Gastrocnemius medialis (tissue), 4 donors: Measurements from ENCODE around the gene MRNIP. TPM values are rescaled to one million over a fixed set of nuclear protein-coding genes. Genes with fewer than 3 reads are reported as not detected.
"Not testable (repeated sequence)": the region's sequence is repeated elsewhere in the genome, so short reads cannot be mapped to it uniquely, and the experiment has no call there.

Experiments
- ATAC-seq, 2 donors: fragments of 150-250 bp; one replicate each; pipeline ENCODE4 v1.9.1; 2016
- DNase-seq, 2 donors: peaks; one replicate each; pipeline ENCODE4 v3.0.0-alpha.2; 2019
- H3K27ac ChIP-seq, 4 donors: fragments of 200-600 bp; sonication (generic); 1 replicate in 1 of 4; 2 replicates in 3 of 4; pipeline ENCODE4 v1.5.1; 2016 to 2018; ENCODE audit warnings: mild to moderate bottlenecking in 2 of 4, moderate library complexity in 1 of 4
- H3K27me3 ChIP-seq, 3 donors: fragments of 200-600 bp; sonication (generic) in 2 of 3; 1 replicate in 1 of 3; 2 replicates in 2 of 3; pipeline versions ENCODE4 v1.5.1 to v1.6.0; 2016 to 2019; ENCODE audit warnings: mild to moderate bottlenecking in 1 of 3, moderate library complexity in 1 of 3
- H3K36me3 ChIP-seq, 2 donors: fragments of 200-600 bp; sonication (generic) in 1 of 2; one replicate each; pipeline ENCODE4 v1.5.1; 2017 to 2018
- H3K4me1 ChIP-seq, 2 donors: fragments of 200-600 bp; sonication (generic) in 1 of 2; one replicate each; pipeline ENCODE4 v1.5.1; 2016 to 2017; ENCODE audit warnings: mild to moderate bottlenecking in 2 of 2
- H3K4me3 ChIP-seq, 4 donors: fragments of 200-600 bp; sonication (generic) in 3 of 4; 1 replicate in 1 of 4; 2 replicates in 3 of 4; pipeline ENCODE4 v1.5.1; 2016 to 2019; ENCODE audit warnings: mild to moderate bottlenecking in 2 of 4
- H3K9me3 ChIP-seq, 3 donors: fragments of 200-600 bp; sonication (generic) in 2 of 3; 1 replicate in 1 of 3; 2 replicates in 2 of 3; pipeline ENCODE4 v1.5.1; 2016 to 2019
- POLR2A ChIP-seq, 2 donors: fragments of 450-650 bp; IDR thresholded peaks; one replicate each; pipeline ENCODE4 v1.6.1; 2017; ENCODE audit warnings: antibody characterized with exemption in 2 of 2, mild to moderate bottlenecking in 2 of 2, moderate library complexity in 2 of 2
- in situ Hi-C, 4 donors: fragments of 200-750 bp; cut with MboI; loops; one replicate each; pipeline versions ENCODE4 v1.15.0 to v1.8.0; 2017; ENCODE audit warnings: low sequenced_read_pairs in 4 of 4
- intact Hi-C: fragments of 100-400 bp; cut with DNase I; formaldehyde crosslinking; loops from one replicate; pipeline ENCODE4 v1.15.1; 2023; ENCODE audit warnings: low total_unique reads
- total RNA-seq, 4 donors: library from RNA; depleted of rRNA; stranded (reverse); fragments of >200 nt; gene quantifications; one replicate each; pipeline versions ENCODE4 v1.1.0 to v1.2.3, GENCODE V29; 2016
- TF ChIP-seq, protein P1 (sequence below), 5 experiments: fragments of 450-650 bp in 3 of 5; fragments of 200-600 bp in 2 of 5; sonication (generic) in 2 of 5; IDR thresholded peaks in 4 of 5; conservative IDR thresholded peaks in 1 of 5; 1 replicate in 4 of 5; 2 replicates in 1 of 5; pipeline ENCODE4 v1.5.1; 2016 to 2019; ENCODE audit warnings: antibody characterized with exemption in 5 of 5, mild to moderate bottlenecking in 3 of 5, moderate library complexity in 3 of 5

Gene MRNIP
- total RNA-seq, 4 donors from 2014 or later, result 2.9 to 16.1 (median 8.3) TPM

DNA sequence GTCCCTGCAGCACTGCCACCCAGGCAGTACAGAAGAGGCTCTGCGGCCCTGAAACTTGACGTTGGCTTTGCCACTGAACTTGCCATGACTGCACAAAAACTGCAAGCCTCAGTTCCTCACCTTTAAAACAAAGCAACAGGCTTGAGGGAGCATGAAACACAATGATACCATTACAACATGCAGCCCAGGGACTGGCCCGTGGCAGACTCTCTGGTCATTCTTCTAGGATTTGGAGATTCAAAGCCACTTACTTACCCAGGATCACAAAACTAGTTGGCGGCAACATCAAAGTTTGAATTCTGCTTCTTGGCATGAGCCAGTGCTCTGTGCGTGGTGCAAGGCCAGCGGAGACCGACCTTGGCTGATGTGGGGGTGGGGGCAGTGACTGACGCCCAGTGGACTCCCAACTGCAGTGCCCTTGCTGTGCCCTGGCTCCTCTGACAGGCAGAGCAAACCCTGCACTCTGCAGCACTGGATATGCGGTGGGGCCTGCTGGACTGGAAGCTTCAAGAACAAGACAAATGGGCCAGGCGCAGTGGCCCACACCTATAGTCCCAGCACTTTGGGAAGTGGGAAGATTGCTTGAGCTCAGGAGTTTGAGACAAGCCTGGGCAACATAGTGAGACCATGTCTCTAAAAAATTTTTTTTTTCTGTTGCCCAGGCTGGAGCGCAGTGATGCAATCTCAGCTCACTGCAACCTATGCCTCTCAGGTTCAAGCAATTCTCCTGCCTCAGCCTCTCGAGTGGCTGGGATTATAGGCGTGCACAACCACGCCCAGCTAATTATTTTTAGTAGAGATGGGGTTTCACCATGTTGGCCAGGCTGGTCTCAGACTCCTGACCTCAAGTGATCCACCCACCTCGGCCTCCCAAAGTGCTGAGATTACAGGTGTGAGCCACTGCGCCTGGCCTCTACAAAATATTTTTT is 19.0 kb downstream of the MRNIP start:
- Histone ChIP-seq H3K4me1 (peaks cover 30 to 43% of the 10 kb centered on the region in 2 donors), H3K4me3 (no peak overlapping the region), H3K9me3 (no peaks in the 10 kb centered on the region), H3K36me3 (peaks cover 0 to 34% of the 10 kb centered on the region in 2 donors), H3K27ac (peak overlapping the region; percentile 87 to 92 (median 88)), H3K27me3 (no peaks in the 10 kb centered on the region)
- in situ Hi-C loops, result no loop called here
- peak; percentile 54 to 66 for ATAC-seq
- peak in 1 of 2 donors; percentile 88 for DNase-seq
- TF ChIP-seq, protein P1, sequence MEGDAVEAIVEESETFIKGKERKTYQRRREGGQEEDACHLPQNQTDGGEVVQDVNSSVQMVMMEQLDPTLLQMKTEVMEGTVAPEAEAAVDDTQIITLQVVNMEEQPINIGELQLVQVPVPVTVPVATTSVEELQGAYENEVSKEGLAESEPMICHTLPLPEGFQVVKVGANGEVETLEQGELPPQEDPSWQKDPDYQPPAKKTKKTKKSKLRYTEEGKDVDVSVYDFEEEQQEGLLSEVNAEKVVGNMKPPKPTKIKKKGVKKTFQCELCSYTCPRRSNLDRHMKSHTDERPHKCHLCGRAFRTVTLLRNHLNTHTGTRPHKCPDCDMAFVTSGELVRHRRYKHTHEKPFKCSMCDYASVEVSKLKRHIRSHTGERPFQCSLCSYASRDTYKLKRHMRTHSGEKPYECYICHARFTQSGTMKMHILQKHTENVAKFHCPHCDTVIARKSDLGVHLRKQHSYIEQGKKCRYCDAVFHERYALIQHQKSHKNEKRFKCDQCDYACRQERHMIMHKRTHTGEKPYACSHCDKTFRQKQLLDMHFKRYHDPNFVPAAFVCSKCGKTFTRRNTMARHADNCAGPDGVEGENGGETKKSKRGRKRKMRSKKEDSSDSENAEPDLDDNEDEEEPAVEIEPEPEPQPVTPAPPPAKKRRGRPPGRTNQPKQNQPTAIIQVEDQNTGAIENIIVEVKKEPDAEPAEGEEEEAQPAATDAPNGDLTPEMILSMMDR (IDR thresholded peaks at IDR 0.05 in 4 of 5, conservative IDR thresholded peaks at IDR 0.05 in 1 of 5), result no peak
- TF ChIP-seq POLR2A (IDR thresholded peaks at IDR 0.05), result peak; percentile 40 to 59
- intact Hi-C loops, result loop anchor here (1.0 to 2.0 kb wide), 2 partner anchors 19 to 21 kb away; partner anchors contain the start of gene MRNIP

DNA sequence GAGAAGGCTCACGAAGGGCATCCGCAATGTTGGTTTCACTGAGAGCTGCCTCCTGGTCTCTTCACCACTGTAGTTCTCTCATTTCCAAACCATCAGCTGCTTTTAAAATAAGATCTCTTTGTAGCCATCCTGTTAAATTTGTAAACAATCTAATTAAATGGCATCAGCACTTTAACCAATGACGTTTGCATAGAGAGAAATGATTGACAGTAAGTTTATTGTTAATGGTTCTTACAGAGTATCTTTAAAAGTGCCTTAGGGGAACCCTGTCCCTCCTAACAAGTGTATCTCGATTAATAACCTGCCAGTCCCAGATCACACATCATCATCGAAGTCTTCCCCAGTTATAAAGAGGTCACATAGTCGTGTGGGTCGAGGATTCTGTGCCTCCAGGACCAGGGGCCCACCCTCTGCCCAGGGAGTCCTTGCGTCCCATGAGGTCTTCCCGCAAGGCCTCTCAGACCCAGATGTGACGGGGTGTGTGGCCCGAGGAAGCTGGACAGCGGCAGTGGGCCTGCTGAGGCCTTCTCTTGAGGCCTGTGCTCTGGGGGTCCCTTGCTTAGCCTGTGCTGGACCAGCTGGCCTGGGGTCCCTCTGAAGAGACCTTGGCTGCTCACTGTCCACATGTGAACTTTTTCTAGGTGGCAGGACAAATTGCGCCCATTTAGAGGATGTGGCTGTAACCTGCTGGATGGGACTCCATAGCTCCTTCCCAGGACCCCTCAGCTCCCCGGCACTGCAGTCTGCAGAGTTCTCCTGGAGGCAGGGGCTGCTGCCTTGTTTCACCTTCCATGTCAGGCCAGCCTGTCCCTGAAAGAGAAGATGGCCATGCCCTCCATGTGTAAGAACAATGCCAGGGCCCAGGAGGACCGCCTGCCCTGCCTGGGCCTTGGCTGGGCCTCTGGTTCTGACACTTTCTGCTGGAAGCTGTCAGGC is 21.3 kb downstream of the MRNIP start:
- peaks cover 7 to 53% of the 10 kb centered on the region in 2 donors for H3K36me3 ChIP-seq
- H3K27me3 ChIP-seq, result no peaks in the 10 kb centered on the region
- H3K9me3 ChIP-seq, result no peaks in the 10 kb centered on the region
- TF ChIP-seq, protein P1 (IDR thresholded peaks at IDR 0.05 in 4 of 5, conservative IDR thresholded peaks at IDR 0.05 in 1 of 5), result no peak
- no peak for TF ChIP-seq POLR2A (IDR thresholded peaks at IDR 0.05)
- H3K4me3 ChIP-seq, result no peak overlapping the region
- intact Hi-C loops (no loop called here), in situ Hi-C loops (no loop called here)
- DNase-seq (peak in 1 of 2 donors; percentile 21), ATAC-seq (no peak)
- peak overlapping the region; percentile 87 to 92 (median 88) for H3K27ac ChIP-seq
- peaks cover 41 to 47% of the 10 kb centered on the region in 2 donors for H3K4me1 ChIP-seq

DNA sequence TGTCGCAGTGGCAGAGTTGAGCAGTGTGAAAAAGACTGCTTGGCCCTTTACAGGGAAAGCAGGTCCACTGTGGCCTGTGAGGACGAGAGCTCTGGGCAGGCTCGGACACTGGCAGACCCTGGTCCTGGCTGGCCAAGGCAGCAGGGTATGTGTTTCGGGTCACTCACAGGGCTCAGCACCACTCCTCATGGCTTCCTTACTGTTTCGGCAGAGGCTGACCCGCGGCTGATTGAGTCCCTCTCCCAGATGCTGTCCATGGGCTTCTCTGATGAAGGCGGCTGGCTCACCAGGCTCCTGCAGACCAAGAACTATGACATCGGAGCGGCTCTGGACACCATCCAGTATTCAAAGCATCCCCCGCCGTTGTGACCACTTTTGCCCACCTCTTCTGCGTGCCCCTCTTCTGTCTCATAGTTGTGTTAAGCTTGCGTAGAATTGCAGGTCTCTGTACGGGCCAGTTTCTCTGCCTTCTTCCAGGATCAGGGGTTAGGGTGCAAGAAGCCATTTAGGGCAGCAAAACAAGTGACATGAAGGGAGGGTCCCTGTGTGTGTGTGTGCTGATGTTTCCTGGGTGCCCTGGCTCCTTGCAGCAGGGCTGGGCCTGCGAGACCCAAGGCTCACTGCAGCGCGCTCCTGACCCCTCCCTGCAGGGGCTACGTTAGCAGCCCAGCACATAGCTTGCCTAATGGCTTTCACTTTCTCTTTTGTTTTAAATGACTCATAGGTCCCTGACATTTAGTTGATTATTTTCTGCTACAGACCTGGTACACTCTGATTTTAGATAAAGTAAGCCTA is 22.2 kb downstream of the MRNIP start:
- H3K4me1 ChIP-seq, result peaks cover 47 to 51% of the 10 kb centered on the region in 2 donors
- no peak overlapping the region for H3K4me3 ChIP-seq
- DNase-seq, result peak in 1 of 2 donors; percentile 51
- in situ Hi-C loops, result no loop called here
- no peaks in the 10 kb centered on the region for H3K9me3 ChIP-seq
- intact Hi-C loops, result no loop called here
- TF ChIP-seq, protein P1 (IDR thresholded peaks at IDR 0.05 in 4 of 5, conservative IDR thresholded peaks at IDR 0.05 in 1 of 5), result no peak
- no peak for TF ChIP-seq POLR2A (IDR thresholded peaks at IDR 0.05)
- peaks cover 7 to 62% of the 10 kb centered on the region in 2 donors for H3K36me3 ChIP-seq
- ATAC-seq, result peak in 1 of 2 donors; percentile 10
- H3K27ac ChIP-seq, result peak overlapping the region; percentile 87 to 92 (median 88)
- H3K27me3 ChIP-seq, result no peaks in the 10 kb centered on the region

DNA sequence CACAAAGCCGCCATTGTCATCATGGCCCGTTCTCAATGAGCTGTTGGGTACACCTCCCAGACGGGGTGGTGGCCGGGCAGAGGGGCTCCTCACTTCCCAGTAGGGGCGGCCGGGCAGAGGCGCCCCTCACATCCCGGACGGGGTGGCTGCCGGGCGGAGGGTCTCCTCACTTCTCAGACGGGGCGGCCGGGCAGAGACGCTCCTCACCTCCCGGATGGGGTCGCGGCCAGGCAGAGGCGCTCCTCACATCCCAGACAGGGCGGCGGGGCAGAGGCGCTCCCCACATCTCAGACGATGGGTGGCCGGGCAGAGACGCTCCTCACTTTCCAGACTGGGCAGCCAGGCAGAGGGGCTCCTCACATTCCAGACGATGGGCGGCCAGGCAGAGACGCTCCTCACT is 23.7 kb downstream of the MRNIP start:
- DNase-seq, H3K27ac ChIP-seq, H3K4me3 ChIP-seq, in situ Hi-C loops, H3K9me3 ChIP-seq, H3K27me3 ChIP-seq, ATAC-seq: not testable (repeated sequence)
- intact Hi-C loops, result loop anchor here (5.0 kb wide), 1 partner anchor 1357 kb away; no protein-coding TSS in a partner anchor
- H3K36me3 ChIP-seq, result peaks cover 7 to 78% of the 10 kb centered on the region in 2 donors
- H3K4me1 ChIP-seq, result peaks cover 39 to 55% of the 10 kb centered on the region in 2 donors
